Measurements from ENCODE around the gene MORF4L1. TPM values are rescaled to one million over a fixed set of nuclear protein-coding genes. Genes with fewer than 3 reads are reported as not detected.
"Not testable (repeated sequence)": the region's sequence is repeated elsewhere in the genome, so short reads cannot be mapped to it uniquely, and the experiment has no call there.

Gene MORF4L1
- total RNA-seq, 6 experiments from 2014 or later, result 86.9 to 126 (median 115) TPM

DNA sequence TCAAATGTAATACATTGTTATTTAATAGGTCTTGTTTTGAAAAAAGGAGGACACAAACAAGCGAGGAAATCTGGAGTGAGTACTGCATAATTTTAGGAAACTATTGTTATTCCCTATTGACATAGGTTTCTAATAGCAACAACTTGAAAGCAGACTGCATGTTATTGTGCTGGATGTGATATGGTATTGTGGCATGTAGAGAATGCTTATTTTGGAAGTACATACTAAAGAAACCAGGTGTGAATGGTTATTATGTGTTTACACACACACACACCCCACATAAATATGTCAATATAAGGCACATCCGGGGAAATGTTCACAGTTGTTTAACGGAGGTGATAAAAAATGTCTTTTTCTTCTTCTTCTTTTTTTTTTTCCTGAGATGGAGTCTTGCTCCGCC, 5.9 kb upstream of the MORF4L1 start:
- H3K27ac ChIP-seq, result no peak overlapping the region
- no peaks in the 10 kb centered on the region for H3K9me3 ChIP-seq
- TF ChIP-seq POLR2A (IDR thresholded peaks at IDR 0.05), result no peak
- TF ChIP-seq, protein P1, sequence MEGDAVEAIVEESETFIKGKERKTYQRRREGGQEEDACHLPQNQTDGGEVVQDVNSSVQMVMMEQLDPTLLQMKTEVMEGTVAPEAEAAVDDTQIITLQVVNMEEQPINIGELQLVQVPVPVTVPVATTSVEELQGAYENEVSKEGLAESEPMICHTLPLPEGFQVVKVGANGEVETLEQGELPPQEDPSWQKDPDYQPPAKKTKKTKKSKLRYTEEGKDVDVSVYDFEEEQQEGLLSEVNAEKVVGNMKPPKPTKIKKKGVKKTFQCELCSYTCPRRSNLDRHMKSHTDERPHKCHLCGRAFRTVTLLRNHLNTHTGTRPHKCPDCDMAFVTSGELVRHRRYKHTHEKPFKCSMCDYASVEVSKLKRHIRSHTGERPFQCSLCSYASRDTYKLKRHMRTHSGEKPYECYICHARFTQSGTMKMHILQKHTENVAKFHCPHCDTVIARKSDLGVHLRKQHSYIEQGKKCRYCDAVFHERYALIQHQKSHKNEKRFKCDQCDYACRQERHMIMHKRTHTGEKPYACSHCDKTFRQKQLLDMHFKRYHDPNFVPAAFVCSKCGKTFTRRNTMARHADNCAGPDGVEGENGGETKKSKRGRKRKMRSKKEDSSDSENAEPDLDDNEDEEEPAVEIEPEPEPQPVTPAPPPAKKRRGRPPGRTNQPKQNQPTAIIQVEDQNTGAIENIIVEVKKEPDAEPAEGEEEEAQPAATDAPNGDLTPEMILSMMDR (IDR thresholded peaks at IDR 0.05), result no peak
- no peaks in the 10 kb centered on the region for H3K4me1 ChIP-seq
- ATAC-seq (no peak), DNase-seq (no peak)
- H3K4me3 ChIP-seq, result no peak overlapping the region
- intact Hi-C loops (cut with DNase I), result no loop called here
- no peaks in the 10 kb centered on the region for H3K36me3 ChIP-seq
- WGBS (ENCODE audit: insufficient coverage, low coverage, low lambda C conversion rate, missing lambda C conversion rate), result 71% methylated on average over 4 of the region's 4 CpGs
- H3K27me3 ChIP-seq, result no peaks in the 10 kb centered on the region

- Histone ChIP-seq H3K4me1 (no peaks in the 10 kb centered on the region), H3K27ac (no peak overlapping the region), H3K27me3 (no peaks in the 10 kb centered on the region), H3K4me3 (no peak overlapping the region), H3K9me3 (no peaks in the 10 kb centered on the region), H3K36me3 (no peaks in the 10 kb centered on the region)
- TF ChIP-seq, protein P1 (IDR thresholded peaks at IDR 0.05), result no peak
- TF ChIP-seq POLR2A (IDR thresholded peaks at IDR 0.05), result no peak
- intact Hi-C loops (cut with DNase I), result no loop called here
- 80% methylated on average over 2 of the region's 3 CpGs for WGBS (ENCODE audit: insufficient coverage, low coverage, low lambda C conversion rate, missing lambda C conversion rate)
- ATAC-seq (no peak), DNase-seq (no peak)
Measured at GRCh38 chr15:78868366-78868765, 4.3 kb upstream of the MORF4L1 start.

DNA sequence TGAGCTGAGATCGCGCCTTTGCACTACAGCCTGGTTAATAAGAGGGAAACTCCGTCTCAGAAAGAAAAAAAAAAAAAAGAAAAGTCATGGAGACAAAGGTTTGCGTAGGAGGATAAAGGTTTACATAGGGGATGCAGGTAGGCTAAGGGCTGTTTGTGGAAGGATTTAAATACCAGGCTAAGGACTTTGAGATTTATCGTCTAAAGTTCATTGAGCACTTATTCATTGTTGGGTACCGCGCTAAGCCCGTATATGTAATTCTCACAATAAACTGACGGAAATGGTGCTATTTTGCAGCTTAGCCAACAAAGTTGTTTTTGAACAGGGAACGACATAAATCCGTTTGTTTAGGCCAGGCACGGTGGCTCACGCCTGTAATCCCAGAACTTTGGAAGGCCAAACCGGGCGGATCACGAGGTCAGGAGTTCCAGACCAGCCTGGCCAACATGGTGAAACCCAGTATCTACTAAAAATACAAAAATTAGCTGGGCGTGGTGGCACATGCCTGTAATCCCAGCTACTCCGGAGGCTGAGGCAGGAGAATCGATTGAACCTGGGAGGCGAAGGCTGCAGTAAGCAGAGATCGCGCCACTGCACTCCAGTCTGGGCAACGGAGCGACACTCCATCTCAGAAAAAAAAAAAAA, 1.1 kb upstream of the MORF4L1 start:
- Histone ChIP-seq H3K4me3 (peak overlapping the region in 1 of 3 donors; percentile 81), H3K27ac (peak overlapping the region in 1 of 3 donors; percentile 70)
- H3K36me3 ChIP-seq; H3K4me1 ChIP-seq; ATAC-seq; intact Hi-C loops (cut with DNase I); DNase-seq; H3K9me3 ChIP-seq; H3K27me3 ChIP-seq: not testable (repeated sequence)
- WGBS (ENCODE audit: insufficient coverage, low coverage, low lambda C conversion rate, missing lambda C conversion rate), result 84% methylated on average over 21 of the region's 24 CpGs

DNA sequence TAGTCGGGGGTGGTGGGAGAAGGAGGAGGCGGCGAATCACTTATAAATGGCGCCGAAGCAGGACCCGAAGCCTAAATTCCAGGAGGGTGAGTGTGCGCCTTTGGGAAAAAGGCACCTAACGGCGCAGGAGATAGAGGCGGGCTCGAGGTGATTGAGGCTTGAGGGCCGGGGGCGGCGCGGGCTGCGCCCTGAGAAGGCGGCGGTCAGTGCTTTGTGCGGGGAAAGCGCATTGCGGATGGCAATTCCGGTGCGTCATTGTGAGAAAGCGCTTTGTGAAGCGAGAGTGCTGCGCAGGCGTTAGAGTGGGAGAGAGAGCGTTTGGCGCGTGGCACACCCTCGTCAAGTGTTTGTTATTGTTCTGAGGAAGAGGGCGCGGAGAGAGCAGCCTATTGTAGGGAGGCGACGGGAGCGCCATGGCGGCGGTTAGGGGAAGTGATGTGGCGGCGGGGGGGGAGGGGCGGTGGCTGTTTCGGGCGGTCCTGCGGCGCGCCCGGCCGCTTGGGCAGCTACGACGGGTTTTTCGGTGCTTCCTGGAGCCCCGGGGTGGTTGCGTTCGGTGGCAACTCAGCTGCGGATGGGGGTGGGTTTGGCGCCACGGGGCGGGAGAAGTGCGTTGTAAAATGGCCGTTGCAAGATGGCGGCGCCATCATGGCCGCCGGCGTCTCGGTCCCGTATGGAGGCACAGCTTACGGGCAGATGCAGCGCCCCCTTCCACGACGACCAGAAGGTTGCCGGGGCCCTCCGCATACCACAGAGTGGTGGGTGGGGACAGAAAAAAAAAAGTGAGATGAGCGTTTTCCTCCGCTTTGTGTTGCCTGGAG, 492 bp downstream of the MORF4L1 start:
- H3K36me3 ChIP-seq, result no peaks in the 10 kb centered on the region
- peak; percentile 81 to 84 (median 82) for DNase-seq
- peaks cover 0 to 21% (median 7%) of the 10 kb centered on the region in 4 donors for H3K4me1 ChIP-seq
- H3K27ac ChIP-seq, result peak overlapping the region; percentile 100
- WGBS (ENCODE audit: insufficient coverage, low coverage, low lambda C conversion rate, missing lambda C conversion rate), result 1% methylated on average over 52 of the region's 75 CpGs
- peak; percentile 85 for TF ChIP-seq POLR2A (IDR thresholded peaks at IDR 0.05)
- TF ChIP-seq, protein P1 (IDR thresholded peaks at IDR 0.05), result peak in 2 of 4 donors; percentile 10 to 32
- H3K27me3 ChIP-seq, result no peaks in the 10 kb centered on the region
- intact Hi-C loops (cut with DNase I), result no loop called here
- ATAC-seq, result peak; percentile 63 to 71 (median 70)
- H3K9me3 ChIP-seq, result no peaks in the 10 kb centered on the region
- H3K4me3 ChIP-seq, result peak overlapping the region; percentile 81 to 99 (median 87)
